ENCODE data around the gene CYP2A6.
"Not testable (repeated sequence)": the region's sequence is repeated elsewhere in the genome, so short reads cannot be mapped to it uniquely, and the experiment has no call there.

The CYP2A6 gene

GRCh38 chr19:40822704-40823553 lies 27.3 kb downstream of the CYP2A6 start:
- not testable (repeated sequence) for DNase-seq (ENCODE audit: extremely low read depth in 1 of 2, low read depth in 1 of 2)

GRCh38 chr19:40822161-40822560 lies 28.1 kb downstream of the CYP2A6 start:
- DNase-seq (ENCODE audit: extremely low read depth in 1 of 2, low read depth in 1 of 2) = no peak

GRCh38 chr19:40819479-40820234 lies 30.6 kb downstream of the CYP2A6 start:
- DNase-seq (ENCODE audit: extremely low read depth in 1 of 2, low read depth in 1 of 2) = not testable (repeated sequence)

- DNase-seq (ENCODE audit: extremely low read depth in 1 of 2, low read depth in 1 of 2) = peak in 1 of 2 donors; percentile 58
These were observed 31.5 kb downstream of the CYP2A6 start for GRCh38 chr19:40818480-40819399.

GRCh38 chr19:40815223-40815622 lies 35.0 kb downstream of the CYP2A6 start:
- DNase-seq (ENCODE audit: extremely low read depth in 1 of 2, low read depth in 1 of 2) = no peak

GRCh38 chr19:40813182-40813581 lies 37.1 kb downstream of the CYP2A6 start:
- no peak for DNase-seq (ENCODE audit: extremely low read depth in 1 of 2, low read depth in 1 of 2)

GRCh38 chr19:40812571-40812970 lies 37.7 kb downstream of the CYP2A6 start:
- DNase-seq (ENCODE audit: extremely low read depth in 1 of 2, low read depth in 1 of 2) = not testable (repeated sequence)

- no peak for DNase-seq (ENCODE audit: extremely low read depth in 1 of 2, low read depth in 1 of 2)
These were observed 38.5 kb downstream of the CYP2A6 start for GRCh38 chr19:40811478-40812341.

- not testable (repeated sequence) for DNase-seq (ENCODE audit: extremely low read depth in 1 of 2, low read depth in 1 of 2)
These were observed 39.4 kb downstream of the CYP2A6 start for GRCh38 chr19:40810649-40811408.

GRCh38 chr19:40810160-40810559 lies 40.1 kb downstream of the CYP2A6 start:
- no peak for DNase-seq (ENCODE audit: extremely low read depth in 1 of 2, low read depth in 1 of 2)

GRCh38 chr19:40809358-40810086 lies 40.7 kb downstream of the CYP2A6 start:
- no peak for DNase-seq (ENCODE audit: extremely low read depth in 1 of 2, low read depth in 1 of 2)

- DNase-seq (ENCODE audit: extremely low read depth in 1 of 2, low read depth in 1 of 2) = no peak
These were observed 41.8 kb downstream of the CYP2A6 start for GRCh38 chr19:40808497-40808896.

- no peak for DNase-seq (ENCODE audit: extremely low read depth in 1 of 2, low read depth in 1 of 2)
These were observed 42.3 kb downstream of the CYP2A6 start for GRCh38 chr19:40808021-40808325.

- no peak for DNase-seq (ENCODE audit: extremely low read depth in 1 of 2, low read depth in 1 of 2)
These were observed 42.9 kb downstream of the CYP2A6 start for GRCh38 chr19:40807147-40808020.

GRCh38 chr19:40806423-40807146 lies 43.7 kb downstream of the CYP2A6 start:
- DNase-seq (ENCODE audit: extremely low read depth in 1 of 2, low read depth in 1 of 2) = peak; percentile 63 to 75

GRCh38 chr19:40805258-40805868 lies 44.9 kb downstream of the CYP2A6 start:
- no peak for DNase-seq (ENCODE audit: extremely low read depth in 1 of 2, low read depth in 1 of 2)

GRCh38 chr19:40804783-40805242 lies 45.4 kb downstream of the CYP2A6 start:
- no peak for DNase-seq (ENCODE audit: extremely low read depth in 1 of 2, low read depth in 1 of 2)
